Epithelial cell of proximal tubule (primary cell): ENCODE measurements around the gene SLC12A9. TPM values are rescaled to one million over a fixed set of nuclear protein-coding genes. Genes with fewer than 3 reads are reported as not detected.
A peak's percentile ranks its signal among the peaks of the same experiment; 100 is the strongest.
"Not testable (repeated sequence)": the region's sequence is repeated elsewhere in the genome, so short reads cannot be mapped to it uniquely, and the experiment has no call there.

Experiments used
- DNase-seq: peaks from one replicate; pipeline ENCODE4 v3.0.0-alpha.2; 2011; ENCODE audit warnings: low read depth
- H3K4me3 ChIP-seq: 2 replicates; pipeline ENCODE4 v1.5.1; 2011; ENCODE audit warnings: low read depth, mild to moderate bottlenecking, low read length
- CTCF ChIP-seq: conservative IDR thresholded peaks from 2 replicates; pipeline ENCODE4 v1.5.1; 2012; ENCODE audit warnings: low read depth, mild to moderate bottlenecking, low read length
- total RNA-seq: library from RNA; depleted of rRNA; stranded (reverse); fragments of >200 nt; gene quantifications from 2 replicates; pipeline ENCODE4 v1.2.3, GENCODE V29; 2015

The SLC12A9 gene
- 11.4 and 18.4 TPM in 2 replicates for total RNA-seq

GRCh38 chr7:100852048-100852872 lies at the start of gene SLC12A9:
TSS of gene SLC12A9 (plus strand) at chr7:100852713. CDS start at chr7:100854198, 1,485 bp downstream.
- DNase-seq = no peak
- H3K4me3 ChIP-seq = peak within 1 kb of the TSS; percentile 91
- TF ChIP-seq CTCF = peak; percentile 94

GRCh38 chr7:100802951-100803350 lies 49.6 kb upstream of the SLC12A9 start:
- DNase-seq = no peak
- TF ChIP-seq CTCF = no peak
- no peak overlapping the region for H3K4me3 ChIP-seq

- no peak for DNase-seq
- H3K4me3 ChIP-seq = no peak overlapping the region
- TF ChIP-seq CTCF = no peak
Measured at GRCh38 chr7:100803398-100804161, 48.9 kb upstream of the SLC12A9 start.

GRCh38 chr7:100804681-100805431 lies 47.7 kb upstream of the SLC12A9 start:
- no peak overlapping the region for H3K4me3 ChIP-seq
- TF ChIP-seq CTCF = no peak
- DNase-seq = no peak

- no peak for TF ChIP-seq CTCF
- no peak overlapping the region for H3K4me3 ChIP-seq
Measured at GRCh38 chr7:100806276-100806675, 46.2 kb upstream of the SLC12A9 start.

GRCh38 chr7:100806883-100807282 lies 45.6 kb upstream of the SLC12A9 start:
- not testable (repeated sequence) for DNase-seq, H3K4me3 ChIP-seq

More at GRCh38 chr7:100806276-100806675, 46.2 kb upstream of the SLC12A9 start:
- DNase-seq = no peak

- no peak overlapping the region for H3K4me3 ChIP-seq
- TF ChIP-seq CTCF = no peak
- DNase-seq = no peak
Measured at GRCh38 chr7:100808354-100808875, 44.1 kb upstream of the SLC12A9 start.
